Prostate gland (tissue), 2 donors: ENCODE measurements around the gene MRPS10. TPM values are rescaled to one million over a fixed set of nuclear protein-coding genes. Genes with fewer than 3 reads are reported as not detected.

Source experiments
- DNase-seq: peaks from one replicate; pipeline ENCODE4 v3.0.0-alpha.2; 2019; ENCODE audit warnings: low spot score
- H3K27ac ChIP-seq, 2 donors: fragments of 200-600 bp; sonication (generic); 2 replicates each; pipeline ENCODE4 v1.5.1; 2017 to 2019
- H3K27me3 ChIP-seq: fragments of 200-600 bp; sonication (generic); replicated peaks from 2 replicates; pipeline ENCODE4 v1.5.1; 2019; ENCODE audit not compliant: insufficient read depth
- H3K36me3 ChIP-seq, 2 donors: fragments of 200-600 bp; sonication (generic); 1 replicate in 1 of 2; 2 replicates in 1 of 2; pipeline versions ENCODE4 v1.5.1 to v1.8.1; 2017 to 2019
- H3K4me1 ChIP-seq: fragments of 200-600 bp; sonication (generic); replicated peaks from 2 replicates; pipeline ENCODE4 v1.5.1; 2019
- H3K4me3 ChIP-seq, 2 donors: fragments of 200-600 bp; sonication (generic); 2 replicates each; pipeline ENCODE4 v1.5.1; 2017 to 2019
- H3K9me3 ChIP-seq: fragments of 200-600 bp; sonication (generic); 2 replicates; pipeline ENCODE4 v1.5.1; 2017
- POLR2A ChIP-seq: fragments of 450-650 bp; IDR thresholded peaks from one replicate; pipeline ENCODE4 v1.6.1; 2016; ENCODE audit warnings: antibody characterized with exemption, mild to moderate bottlenecking
- POLR2AphosphoS5 ChIP-seq: sonication (generic); formaldehyde crosslinking; IDR thresholded peaks from one replicate; pipeline ENCODE4 v1.6.1; 2017; ENCODE audit warnings: antibody characterized with exemption
- WGBS: methylation state at CpG from one replicate; pipeline ENCODE4 v1.1.5; 2018; 5-methylcytosine and 5-hydroxymethylcytosine counted together
- intact Hi-C: fragments of 100-400 bp; cut with DNase I; formaldehyde crosslinking; loops from one replicate; pipeline ENCODE4 v1.14.2; 2022
- total RNA-seq, 2 donors: library from RNA; depleted of rRNA; stranded (reverse); fragments of >200 nt; gene quantifications; one replicate each; pipeline ENCODE4 v1.1.0, GENCODE V29; 2016
- TF ChIP-seq, protein P1 (sequence below), 4 experiments: fragments of 200-600 bp in 2 of 4; fragments of 450-650 bp in 2 of 4; sonication (generic) in 2 of 4; IDR thresholded peaks; 1 replicate in 3 of 4; 2 replicates in 1 of 4; pipeline ENCODE4 v1.5.1; 2016 to 2019; ENCODE audit warnings: antibody characterized with exemption in 4 of 4, mild to moderate bottlenecking in 2 of 4, moderate library complexity in 2 of 4

The MRPS10 gene
- total RNA-seq, 2 donors from 2014 or later: 27.5 to 31.8 TPM

DNA sequence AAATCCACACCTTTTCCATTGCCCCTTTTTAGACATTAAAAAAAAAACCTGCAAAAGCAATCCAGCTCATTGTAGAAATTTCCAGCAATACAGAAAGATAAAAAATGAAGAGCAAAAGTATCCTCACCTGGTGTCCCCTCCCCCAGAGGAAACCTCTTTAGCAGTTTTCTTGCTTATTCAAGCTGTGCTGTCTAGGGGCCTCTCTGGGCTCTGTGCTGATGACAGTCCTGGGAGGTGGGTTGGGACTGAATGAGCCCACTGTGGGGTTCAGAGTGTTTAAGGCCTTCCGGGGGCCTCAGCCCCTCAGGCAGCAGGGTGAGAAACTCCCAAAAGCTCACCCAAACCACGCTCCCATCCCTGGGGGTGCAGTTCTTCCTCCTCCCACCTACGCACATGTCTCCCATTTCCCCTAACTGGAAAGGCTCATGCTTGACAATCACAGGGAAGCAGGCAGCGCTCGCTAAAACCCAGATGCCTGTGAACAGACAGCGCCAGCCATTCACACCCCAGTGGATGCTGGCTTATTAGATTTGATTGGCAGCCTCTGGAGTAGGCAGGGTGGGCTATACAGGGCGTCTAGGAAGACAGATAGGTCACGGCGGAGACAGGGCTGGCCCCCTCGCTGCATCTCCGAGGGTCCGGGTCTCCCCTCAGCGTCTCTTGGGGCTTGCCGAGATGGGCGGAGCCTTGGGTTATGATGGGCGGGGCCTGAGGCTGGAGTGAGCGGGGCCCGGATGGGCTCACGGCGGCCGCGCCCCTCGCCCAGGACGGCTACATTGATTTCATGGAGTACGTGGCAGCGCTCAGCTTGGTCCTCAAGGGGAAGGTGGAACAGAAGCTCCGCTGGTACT is 39.9 kb downstream of the MRPS10 start:
- Histone ChIP-seq H3K9me3 (no peaks in the 10 kb centered on the region), H3K4me1 (no peaks in the 10 kb centered on the region), H3K36me3 (no peaks in the 10 kb centered on the region), H3K27me3 (no peaks in the 10 kb centered on the region), H3K4me3 (no peak overlapping the region), H3K27ac (no peak overlapping the region)
- TF ChIP-seq POLR2AphosphoS5 (no peak), POLR2A (no peak)
- TF ChIP-seq, protein P1, sequence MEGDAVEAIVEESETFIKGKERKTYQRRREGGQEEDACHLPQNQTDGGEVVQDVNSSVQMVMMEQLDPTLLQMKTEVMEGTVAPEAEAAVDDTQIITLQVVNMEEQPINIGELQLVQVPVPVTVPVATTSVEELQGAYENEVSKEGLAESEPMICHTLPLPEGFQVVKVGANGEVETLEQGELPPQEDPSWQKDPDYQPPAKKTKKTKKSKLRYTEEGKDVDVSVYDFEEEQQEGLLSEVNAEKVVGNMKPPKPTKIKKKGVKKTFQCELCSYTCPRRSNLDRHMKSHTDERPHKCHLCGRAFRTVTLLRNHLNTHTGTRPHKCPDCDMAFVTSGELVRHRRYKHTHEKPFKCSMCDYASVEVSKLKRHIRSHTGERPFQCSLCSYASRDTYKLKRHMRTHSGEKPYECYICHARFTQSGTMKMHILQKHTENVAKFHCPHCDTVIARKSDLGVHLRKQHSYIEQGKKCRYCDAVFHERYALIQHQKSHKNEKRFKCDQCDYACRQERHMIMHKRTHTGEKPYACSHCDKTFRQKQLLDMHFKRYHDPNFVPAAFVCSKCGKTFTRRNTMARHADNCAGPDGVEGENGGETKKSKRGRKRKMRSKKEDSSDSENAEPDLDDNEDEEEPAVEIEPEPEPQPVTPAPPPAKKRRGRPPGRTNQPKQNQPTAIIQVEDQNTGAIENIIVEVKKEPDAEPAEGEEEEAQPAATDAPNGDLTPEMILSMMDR (IDR thresholded peaks at IDR 0.05): no peak
- DNase-seq: no peak
- WGBS: 34% methylated on average over 18 of the region's 27 CpGs
- intact Hi-C loops: no loop called here

DNA sequence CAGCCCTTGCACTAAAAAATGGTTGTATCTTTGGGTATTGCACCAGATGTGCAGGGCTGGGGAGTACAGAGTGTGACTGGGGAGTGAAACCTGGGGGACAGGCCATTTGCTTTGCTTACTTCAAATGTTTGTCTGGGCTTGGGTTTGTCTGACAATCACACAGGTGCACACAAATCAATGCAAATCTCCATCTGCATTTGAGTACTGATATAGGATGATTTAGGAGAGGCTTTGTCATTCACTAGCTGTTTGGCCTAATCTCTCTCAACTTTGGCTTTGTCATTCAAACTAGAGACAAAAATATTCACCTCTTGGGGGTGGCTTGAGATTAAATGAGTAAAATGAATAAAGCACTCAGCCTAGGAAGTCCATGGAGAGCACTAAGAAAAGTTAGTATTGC is 40.7 kb downstream of the MRPS10 start:
- no peak for DNase-seq
- intact Hi-C loops: no loop called here
- H3K9me3 ChIP-seq: no peaks in the 10 kb centered on the region
- no peak overlapping the region for H3K4me3 ChIP-seq
- no peaks in the 10 kb centered on the region for H3K27me3 ChIP-seq
- TF ChIP-seq, protein P1 (IDR thresholded peaks at IDR 0.05): no peak
- TF ChIP-seq POLR2A (no peak), POLR2AphosphoS5 (no peak)
- H3K27ac ChIP-seq: no peak overlapping the region
- H3K4me1 ChIP-seq: no peaks in the 10 kb centered on the region
- no peaks in the 10 kb centered on the region for H3K36me3 ChIP-seq

DNA sequence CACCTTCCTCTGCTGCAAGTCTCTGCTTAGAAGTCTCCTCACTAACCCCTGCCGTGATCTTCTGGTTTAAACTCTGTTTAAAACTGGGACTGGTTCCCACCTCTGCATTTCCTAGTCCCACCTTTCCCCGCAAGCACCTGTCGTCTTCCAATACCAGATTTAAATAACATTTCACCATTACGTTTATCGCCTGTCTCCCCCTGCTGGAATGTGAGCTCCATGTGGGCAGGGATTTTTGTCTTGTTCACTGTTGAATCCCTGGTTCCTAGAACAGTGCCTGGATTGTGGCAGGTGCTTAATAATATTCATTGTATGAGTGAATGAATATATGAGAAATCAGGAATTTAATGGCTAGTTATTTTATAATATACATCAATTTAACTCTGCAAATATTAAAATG is 41.8 kb downstream of the MRPS10 start:
- Histone ChIP-seq H3K27me3 (no peaks in the 10 kb centered on the region), H3K27ac (no peak overlapping the region), H3K36me3 (no peaks in the 10 kb centered on the region), H3K4me1 (no peaks in the 10 kb centered on the region), H3K9me3 (no peaks in the 10 kb centered on the region), H3K4me3 (no peak overlapping the region)
- 73% methylated on average over 5 of the region's 5 CpGs for WGBS
- intact Hi-C loops: no loop called here
- no peak for DNase-seq
- TF ChIP-seq, protein P1 (IDR thresholded peaks at IDR 0.05): no peak
- TF ChIP-seq POLR2A (no peak), POLR2AphosphoS5 (no peak)

DNA sequence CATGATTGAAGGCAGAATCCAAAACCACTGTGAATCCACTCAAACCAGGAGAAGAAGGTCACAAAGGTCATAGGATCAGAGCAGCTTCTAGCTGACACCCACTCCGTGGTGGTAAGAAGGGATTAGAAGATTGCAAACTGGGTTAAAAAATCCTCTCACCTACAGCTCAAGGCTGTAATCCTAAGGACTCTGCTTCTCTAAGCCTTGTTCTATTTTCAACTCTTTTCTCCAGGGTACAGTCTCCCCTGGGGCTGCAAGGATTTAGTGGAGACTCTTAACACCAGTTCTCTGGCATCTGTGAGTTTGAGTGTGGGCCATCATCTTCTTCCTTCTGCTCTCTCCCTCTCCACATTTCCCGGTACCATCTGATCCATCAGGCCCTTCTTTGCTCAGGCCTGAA is 44.6 kb downstream of the MRPS10 start, which contains the start of gene GUCA1A:
Gene GUCA1A, plus strand, starts transcription at position 264 of the 400 bp plus-strand sequence. CDS start 250 bp downstream, outside the sequence.
- Histone ChIP-seq H3K4me3 (no peak within 1 kb of the TSS), H3K27ac (no peak within 1 kb of the TSS), H3K4me1 (no peaks in the 10 kb centered on the region), H3K36me3 (no peaks in the 10 kb centered on the region), H3K9me3 (no peaks in the 10 kb centered on the region), H3K27me3 (no peaks in the 10 kb centered on the region)
- 87% methylated on average over 2 of the region's 2 CpGs for WGBS
- intact Hi-C loops: no loop called here
- TF ChIP-seq, protein P1 (IDR thresholded peaks at IDR 0.05): no peak
- TF ChIP-seq POLR2A (no peak), POLR2AphosphoS5 (no peak)
- DNase-seq: no peak
